ENCODE results near the gene EXOSC1.

EXOSC1 gene

DNA sequence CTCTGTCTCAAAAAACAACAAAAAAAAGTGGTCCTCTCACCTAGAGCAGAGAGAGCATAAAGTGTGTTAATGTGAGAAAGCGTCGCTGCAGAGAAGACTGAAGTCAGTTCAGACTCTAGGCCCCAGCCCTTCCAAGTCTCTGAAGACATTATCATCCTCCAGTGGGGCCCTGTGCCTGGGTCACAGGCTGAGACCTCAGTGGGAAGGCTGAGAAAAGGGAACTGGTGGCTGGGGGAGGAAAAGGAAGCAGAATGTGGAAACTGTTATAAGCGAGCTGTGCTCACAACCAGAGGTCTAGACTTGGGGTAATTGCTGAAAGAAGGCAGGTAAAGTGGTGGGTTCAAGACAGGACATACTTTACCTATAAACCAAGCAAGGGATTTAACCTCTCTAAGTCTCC is 39.7 kb downstream of the EXOSC1 start:
- Histone ChIP-seq H3K27me3 (ENCODE audit: low read length) (no peaks in the 10 kb centered on the region), H3K36me3 (ENCODE audit: low read length) (no peaks in the 10 kb centered on the region), H3K9ac (ENCODE audit: low read length) (no peak overlapping the region), H3K79me2 (ENCODE audit: insufficient read depth, low read length) (no peaks in the 10 kb centered on the region), H3K9me3 (ENCODE audit: insufficient read depth, low read length) (no peaks in the 10 kb centered on the region), H3K27ac (ENCODE audit: low read depth, low read length) (no peak overlapping the region), H2AFZ (ENCODE audit: low read depth, low read length, severe bottlenecking) (peak overlapping the region; percentile 86), H3F3A (ENCODE audit: insufficient read depth) (no peaks in the 10 kb centered on the region), H3K4me3 (ENCODE audit: insufficient read depth, low read length, poor library complexity, severe bottlenecking) (no peak overlapping the region), H4K20me1 (ENCODE audit: low read depth, low read length) (no peaks in the 10 kb centered on the region), H3K4me2 (ENCODE audit: low read depth, low read length, poor library complexity, severe bottlenecking) (no peak overlapping the region), H3K9me2 (replicated peaks; ENCODE audit: insufficient read depth, low read length) (no peaks in the 10 kb centered on the region)
- TF ChIP-seq, protein P1, sequence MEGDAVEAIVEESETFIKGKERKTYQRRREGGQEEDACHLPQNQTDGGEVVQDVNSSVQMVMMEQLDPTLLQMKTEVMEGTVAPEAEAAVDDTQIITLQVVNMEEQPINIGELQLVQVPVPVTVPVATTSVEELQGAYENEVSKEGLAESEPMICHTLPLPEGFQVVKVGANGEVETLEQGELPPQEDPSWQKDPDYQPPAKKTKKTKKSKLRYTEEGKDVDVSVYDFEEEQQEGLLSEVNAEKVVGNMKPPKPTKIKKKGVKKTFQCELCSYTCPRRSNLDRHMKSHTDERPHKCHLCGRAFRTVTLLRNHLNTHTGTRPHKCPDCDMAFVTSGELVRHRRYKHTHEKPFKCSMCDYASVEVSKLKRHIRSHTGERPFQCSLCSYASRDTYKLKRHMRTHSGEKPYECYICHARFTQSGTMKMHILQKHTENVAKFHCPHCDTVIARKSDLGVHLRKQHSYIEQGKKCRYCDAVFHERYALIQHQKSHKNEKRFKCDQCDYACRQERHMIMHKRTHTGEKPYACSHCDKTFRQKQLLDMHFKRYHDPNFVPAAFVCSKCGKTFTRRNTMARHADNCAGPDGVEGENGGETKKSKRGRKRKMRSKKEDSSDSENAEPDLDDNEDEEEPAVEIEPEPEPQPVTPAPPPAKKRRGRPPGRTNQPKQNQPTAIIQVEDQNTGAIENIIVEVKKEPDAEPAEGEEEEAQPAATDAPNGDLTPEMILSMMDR (IDR thresholded peaks at IDR 0.05; ENCODE audit: insufficient read depth, low read length, poor library complexity, severe bottlenecking) = no peak
- no peak for TF ChIP-seq EZH2phosphoT487 (conservative IDR thresholded peaks at IDR 0.05; ENCODE audit: low read length)

DNA sequence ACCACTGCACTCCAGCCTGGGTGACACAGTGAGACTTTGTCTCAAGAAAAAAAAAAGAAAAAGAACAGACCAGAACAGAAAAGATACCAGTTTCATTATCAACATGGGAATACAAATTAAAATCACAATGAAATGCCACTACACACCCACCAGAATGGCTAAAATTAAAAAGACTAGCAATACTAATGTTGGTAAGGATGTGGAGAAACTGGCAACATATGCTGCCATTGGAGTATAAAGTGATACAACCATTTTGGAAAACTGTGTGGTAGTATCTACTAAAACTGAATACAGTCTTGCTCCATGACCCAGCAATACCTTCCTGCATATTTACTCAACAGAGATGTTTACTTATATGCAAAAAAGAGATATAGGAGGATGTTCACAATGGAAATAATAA is 41.8 kb downstream of the EXOSC1 start:
- H3F3A ChIP-seq (ENCODE audit: insufficient read depth) = no peaks in the 10 kb centered on the region
- no peaks in the 10 kb centered on the region for H3K27me3 ChIP-seq (ENCODE audit: low read length)
- H4K20me1 ChIP-seq (ENCODE audit: low read depth, low read length) = no peaks in the 10 kb centered on the region
- peaks cover 16% of the 10 kb centered on the region; the same call in 1 of the 2 replicates for H3K79me2 ChIP-seq (ENCODE audit: insufficient read depth, low read length)
- H3K9me3 ChIP-seq (ENCODE audit: insufficient read depth, low read length) = no peaks in the 10 kb centered on the region
- H3K4me2 ChIP-seq (ENCODE audit: low read depth, low read length, poor library complexity, severe bottlenecking) = no peak overlapping the region
- no peak overlapping the region for H3K27ac ChIP-seq (ENCODE audit: low read depth, low read length)
- H3K9ac ChIP-seq (ENCODE audit: low read length) = no peak overlapping the region
- no peak overlapping the region for H3K4me3 ChIP-seq (ENCODE audit: insufficient read depth, low read length, poor library complexity, severe bottlenecking)
- no peak overlapping the region for H2AFZ ChIP-seq (ENCODE audit: low read depth, low read length, severe bottlenecking)
- TF ChIP-seq, protein P1 (IDR thresholded peaks at IDR 0.05; ENCODE audit: insufficient read depth, low read length, poor library complexity, severe bottlenecking) = no peak
- no peak for TF ChIP-seq EZH2phosphoT487 (conservative IDR thresholded peaks at IDR 0.05; ENCODE audit: low read length)
- no peaks in the 10 kb centered on the region for H3K36me3 ChIP-seq (ENCODE audit: low read length)
- H3K9me2 ChIP-seq (replicated peaks; ENCODE audit: insufficient read depth, low read length) = no peaks in the 10 kb centered on the region

DNA sequence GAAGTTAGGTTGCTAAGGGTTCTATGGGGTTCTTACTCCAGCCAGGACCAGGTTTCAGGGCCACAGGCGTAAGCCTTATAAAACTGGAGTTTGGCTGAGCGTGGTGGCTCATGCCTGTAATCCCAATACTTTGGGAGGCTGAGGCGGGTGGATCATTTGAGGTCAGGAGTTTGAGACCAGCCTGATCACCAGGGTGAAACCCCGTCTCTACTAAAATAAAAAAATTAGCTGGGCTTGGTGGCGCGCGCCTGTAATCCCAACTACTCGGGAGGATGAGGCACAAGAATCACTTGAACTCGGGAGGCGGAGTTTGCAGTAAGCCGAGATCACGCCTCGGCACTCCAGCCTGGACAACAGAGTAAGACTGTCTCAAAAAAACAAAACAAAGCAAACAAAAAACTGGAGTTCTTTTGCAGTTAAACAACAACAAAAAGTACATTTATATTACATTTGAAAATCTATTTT is 44.3 kb downstream of the EXOSC1 start:
- Histone ChIP-seq H3K9ac (ENCODE audit: low read length) (peak overlapping the region; percentile 65; the same call in 1 of the 2 replicates), H3K27me3 (ENCODE audit: low read length) (no peaks in the 10 kb centered on the region), H3F3A (ENCODE audit: insufficient read depth) (no peaks in the 10 kb centered on the region), H3K4me2 (ENCODE audit: low read depth, low read length, poor library complexity, severe bottlenecking) (peak overlapping the region; percentile 54), H3K27ac (ENCODE audit: low read depth, low read length) (no peak overlapping the region), H2AFZ (ENCODE audit: low read depth, low read length, severe bottlenecking) (peak overlapping the region; percentile 77), H3K4me3 (ENCODE audit: insufficient read depth, low read length, poor library complexity, severe bottlenecking) (peak overlapping the region; percentile 90), H3K79me2 (ENCODE audit: insufficient read depth, low read length) (peaks cover 17% of the 10 kb centered on the region; the same call in 1 of the 2 replicates), H3K9me2 (replicated peaks; ENCODE audit: insufficient read depth, low read length) (no peaks in the 10 kb centered on the region), H3K36me3 (ENCODE audit: low read length) (0 out of 2 replicates have a peak, but pooled peaks cover under 1% of the 10 kb centered on the region), H4K20me1 (ENCODE audit: low read depth, low read length) (no peaks in the 10 kb centered on the region), H3K9me3 (ENCODE audit: insufficient read depth, low read length) (no peaks in the 10 kb centered on the region)
- TF ChIP-seq, protein P1 (IDR thresholded peaks at IDR 0.05; ENCODE audit: insufficient read depth, low read length, poor library complexity, severe bottlenecking) = no peak
- TF ChIP-seq EZH2phosphoT487 (conservative IDR thresholded peaks at IDR 0.05; ENCODE audit: low read length) = no peak
